Smooth muscle cell (in vitro differentiated cells): Measurements from ENCODE around the gene PIGQ. TPM values are rescaled to one million over a fixed set of nuclear protein-coding genes. Genes with fewer than 3 reads are reported as not detected.

Source experiments
- DNase-seq: peaks from one replicate; lab custom pipeline; 2025; ENCODE audit not compliant: unreplicated experiment; lab: John Stamatoyannopoulos, UW
- H2AFZ ChIP-seq: fragments of 200-600 bp; sonication (generic); 2 replicates; pipeline ENCODE4 v1.6.0; 2016; ENCODE audit warnings: antibody characterized with exemption, low read depth, mild to moderate bottlenecking
- H3F3A ChIP-seq: fragments of 200-600 bp; sonication (generic); 2 replicates; pipeline ENCODE4 v1.6.0; 2017; ENCODE audit warnings: antibody characterized with exemption, low read depth
- H3K27ac ChIP-seq: fragments of 200-600 bp; sonication (generic); 2 replicates; pipeline ENCODE4 v1.5.1; 2016; ENCODE audit warnings: low read depth, mild to moderate bottlenecking
- H3K27me3 ChIP-seq: fragments of 200-600 bp; sonication (generic); 2 replicates; pipeline ENCODE4 v1.6.1; 2016; ENCODE audit warnings: low read depth, mild to moderate bottlenecking
- H3K36me3 ChIP-seq: fragments of 200-600 bp; sonication (generic); 2 replicates; pipeline ENCODE4 v1.5.1; 2016; ENCODE audit warnings: low read depth
- H3K4me1 ChIP-seq: fragments of 200-600 bp; sonication (generic); 2 replicates; pipeline ENCODE4 v1.5.1; 2016; ENCODE audit warnings: low read depth
- H3K4me2 ChIP-seq: fragments of 200-600 bp; sonication (generic); 2 replicates; pipeline ENCODE4 v1.6.0; 2016; ENCODE audit warnings: mild to moderate bottlenecking
- H3K4me3 ChIP-seq: fragments of 200-600 bp; sonication (generic); 2 replicates; pipeline ENCODE4 v1.5.1; 2016; ENCODE audit warnings: mild to moderate bottlenecking
- H3K79me2 ChIP-seq: fragments of 200-600 bp; sonication (generic); 2 replicates; pipeline ENCODE4 v1.6.0; 2016; ENCODE audit warnings: low read depth, mild to moderate bottlenecking
- H3K9ac ChIP-seq: fragments of 200-600 bp; sonication (generic); 2 replicates; pipeline ENCODE4 v1.6.0; 2016; ENCODE audit warnings: low read depth
- H3K9me3 ChIP-seq: fragments of 200-600 bp; sonication (generic); replicated peaks from 2 replicates; pipeline ENCODE4 v1.5.1; 2016; ENCODE audit warnings: low read depth
- H4K20me1 ChIP-seq: fragments of 200-600 bp; sonication (generic); 2 replicates; pipeline ENCODE4 v1.6.0; 2016; ENCODE audit warnings: low read depth
- CTCF ChIP-seq: fragments of 200-600 bp; sonication (generic); IDR thresholded peaks from 2 replicates; pipeline ENCODE4 v1.5.1; 2017; ENCODE audit warnings: borderline replicate concordance, mild to moderate bottlenecking, antibody characterized with exemption; ENCODE audit not compliant: insufficient read depth, poor library complexity, severe bottlenecking
- WGBS: methylation state at CpG from one replicate; pipeline ENCODE4 v1.1.7; 2016; ENCODE audit warnings: low lambda C conversion rate; 5-methylcytosine and 5-hydroxymethylcytosine counted together
- polyA plus RNA-seq: library from polyadenylated mRNA; unstranded; fragments of >200 nt; fragmentation: Nextera tagmentation; extraction: Ambion mirVana; gene quantifications from 2 replicates; pipeline ENCODE4 v1.2.1, GENCODE V29; 2016
- total RNA-seq: library from RNA; depleted of rRNA; stranded (reverse); fragments of >200 nt; gene quantifications from 2 replicates; pipeline ENCODE4 v1.2.3, GENCODE V29; 2014

The PIGQ gene
- total and polyA plus RNA-seq, 2 experiments from 2014 or later = 21.0 to 45.7 TPM

GRCh38 chr16:622920-623280 is 53.1 kb downstream of the PIGQ start:
- Histone ChIP-seq H3K79me2 (no peaks in the 10 kb centered on the region), H4K20me1 (peaks cover 35% of the 10 kb centered on the region), H3K9me3 (no peaks in the 10 kb centered on the region), H3K4me1 (peaks cover 6% of the 10 kb centered on the region), H3K9ac (peak overlapping the region; percentile 79), H3K4me3 (no peak overlapping the region), H3K4me2 (peak overlapping the region; percentile 65), H3F3A (no peaks in the 10 kb centered on the region), H3K36me3 (no peaks in the 10 kb centered on the region), H3K27me3 (no peaks in the 10 kb centered on the region), H2AFZ (no peak overlapping the region), H3K27ac (peak overlapping the region; percentile 94)
- no peak for TF ChIP-seq CTCF
- DNase-seq = no peak
- 89% methylated on average over 13 of the region's 17 CpGs for WGBS

DNA sequence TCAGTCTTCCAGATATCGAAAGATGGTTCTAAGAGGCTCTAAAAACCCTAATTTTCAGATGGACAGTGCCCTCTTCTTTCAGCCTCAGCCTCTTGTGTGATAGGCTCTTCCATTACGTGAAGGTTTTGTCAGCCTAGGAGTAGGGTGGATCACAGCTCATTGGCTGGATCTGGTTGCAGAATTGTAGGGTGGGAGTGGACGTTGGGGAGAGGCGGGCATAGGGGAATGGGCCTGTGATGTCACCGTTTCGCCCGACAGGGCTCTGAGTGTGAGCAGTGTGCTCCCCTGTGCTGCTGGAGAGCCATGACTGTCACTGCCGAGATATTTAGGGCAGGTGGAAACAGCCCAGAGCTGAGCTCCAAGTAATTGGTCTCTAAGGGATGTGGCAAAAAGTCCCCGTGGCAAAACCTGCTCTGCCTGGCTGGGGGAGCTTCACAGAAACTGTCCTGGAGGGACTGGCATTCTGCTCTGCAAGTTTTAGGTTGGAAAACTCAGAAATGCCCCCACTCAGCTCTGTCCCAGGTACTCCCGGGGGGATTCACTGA is 54.8 kb downstream of the PIGQ start:
- no peak for TF ChIP-seq CTCF
- no peak for DNase-seq
- Histone ChIP-seq H3K9ac (peak overlapping the region; percentile 20), H2AFZ (no peak overlapping the region), H3K36me3 (no peaks in the 10 kb centered on the region), H4K20me1 (peaks cover 20% of the 10 kb centered on the region), H3K9me3 (no peaks in the 10 kb centered on the region), H3F3A (no peaks in the 10 kb centered on the region), H3K4me2 (no peak overlapping the region), H3K27ac (peak overlapping the region; percentile 94), H3K4me1 (peaks cover 14% of the 10 kb centered on the region), H3K4me3 (no peak overlapping the region), H3K79me2 (no peaks in the 10 kb centered on the region), H3K27me3 (no peaks in the 10 kb centered on the region)
- 79% methylated on average over 10 of the region's 10 CpGs for WGBS

- peaks cover 6% of the 10 kb centered on the region for H3F3A ChIP-seq
- H2AFZ ChIP-seq = no peak overlapping the region
- no peaks in the 10 kb centered on the region for H3K36me3 ChIP-seq
- no peak overlapping the region for H3K9ac ChIP-seq
- H3K4me2 ChIP-seq = no peak overlapping the region
- H3K27ac ChIP-seq = no peak overlapping the region
- peaks cover 14% of the 10 kb centered on the region for H4K20me1 ChIP-seq
- 97% methylated on average over 28 of the region's 37 CpGs for WGBS
- TF ChIP-seq CTCF = no peak
- H3K79me2 ChIP-seq = no peaks in the 10 kb centered on the region
- DNase-seq = no peak
- peaks cover 21% of the 10 kb centered on the region for H3K4me1 ChIP-seq
- H3K27me3 ChIP-seq = no peaks in the 10 kb centered on the region
- H3K9me3 ChIP-seq = no peaks in the 10 kb centered on the region
- H3K4me3 ChIP-seq = no peak overlapping the region
Measured at GRCh38 chr16:625117-625976, 55.6 kb downstream of the PIGQ start.
